ENCODE data around the gene TCP10L.
A peak's percentile ranks its signal among the peaks of the same experiment; 100 is the strongest.
"Not testable (repeated sequence)": the region's sequence is repeated elsewhere in the genome, so short reads cannot be mapped to it uniquely, and the experiment has no call there.

The TCP10L gene

DNA sequence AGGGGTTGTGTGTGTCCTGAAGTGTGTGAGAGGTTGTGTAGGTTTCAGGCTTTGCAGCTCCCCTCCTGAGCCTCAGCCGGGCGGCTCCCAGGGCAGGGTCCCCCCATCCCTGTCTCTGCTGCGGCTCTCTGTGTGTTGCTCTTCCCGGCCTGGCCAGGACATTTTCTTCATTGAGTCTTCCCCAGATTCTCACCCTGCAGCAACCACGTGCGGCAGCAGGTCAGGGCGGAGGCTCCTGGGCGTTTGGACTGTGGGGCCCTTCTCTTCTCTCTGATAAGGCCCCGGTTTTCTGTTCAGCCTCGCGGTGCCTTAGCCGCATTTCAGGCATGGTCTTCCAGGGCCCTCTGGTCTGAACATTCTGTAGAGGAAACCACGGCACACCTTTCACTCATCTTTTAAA, 1.8 kb upstream of the TCP10L start:
- DNase-seq (ENCODE audit: low spot score): no peak

DNA sequence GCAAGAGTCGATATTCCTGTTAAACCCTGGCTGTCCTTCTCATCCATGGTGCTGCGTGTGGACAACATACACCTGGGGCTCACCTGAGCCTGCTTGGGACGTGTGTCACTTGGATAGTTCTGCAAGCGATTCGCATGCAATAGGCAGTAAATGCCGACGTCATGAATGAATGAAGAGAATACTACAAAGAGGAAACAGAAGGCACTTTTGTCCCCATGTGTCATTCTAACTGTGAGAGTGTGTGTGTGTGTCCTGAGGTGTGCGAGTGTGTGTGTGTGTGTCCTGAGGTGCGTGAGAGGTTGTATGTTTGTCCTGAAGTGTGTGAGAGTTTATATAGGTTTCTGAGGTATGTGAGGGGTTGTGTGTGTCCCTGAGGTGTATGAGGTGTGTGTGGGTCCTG, 647 bp upstream of the TCP10L start:
- DNase-seq (ENCODE audit: low spot score): no peak

DNA sequence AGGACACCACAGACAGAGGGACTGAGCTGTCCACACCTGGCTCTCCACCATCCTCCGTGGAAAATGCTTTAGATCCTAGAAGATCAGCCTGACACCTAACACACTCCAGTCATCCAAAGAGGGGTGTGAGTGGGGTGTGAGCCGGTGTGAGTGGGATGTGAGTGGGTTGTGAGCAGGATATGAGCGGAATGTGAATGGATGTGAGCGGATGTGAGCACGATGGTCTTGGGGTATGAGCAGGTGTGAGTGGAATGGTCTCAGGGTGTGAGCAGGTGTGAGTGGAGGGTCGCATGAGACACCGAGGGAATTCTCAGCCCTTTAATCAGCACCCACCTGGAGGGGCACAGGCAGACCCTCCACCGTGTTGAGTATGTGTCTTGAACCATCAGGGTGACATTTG, 851 bp downstream of the TCP10L start:
- no peak for DNase-seq (ENCODE audit: low spot score)

DNA sequence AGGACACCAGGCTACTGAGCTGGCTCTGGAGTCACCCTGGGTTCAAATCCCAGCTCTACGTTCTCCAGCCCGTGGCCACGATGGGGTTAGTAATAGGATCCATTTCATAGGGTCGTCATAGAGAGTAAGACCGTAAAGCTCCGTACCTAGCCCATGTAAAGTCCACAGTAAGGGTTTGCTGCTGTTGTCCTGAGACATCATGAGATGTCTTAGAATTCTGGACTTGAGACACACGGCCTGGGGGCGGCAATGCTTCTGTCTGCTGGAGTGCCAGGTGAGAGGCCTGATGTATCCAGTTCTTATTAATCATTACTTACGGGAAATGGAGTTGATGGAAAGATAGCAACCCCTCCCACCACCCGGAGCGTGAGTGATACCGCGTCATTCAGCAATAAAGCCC, 3.6 kb downstream of the TCP10L start:
- DNase-seq (ENCODE audit: low spot score): no peak

DNA sequence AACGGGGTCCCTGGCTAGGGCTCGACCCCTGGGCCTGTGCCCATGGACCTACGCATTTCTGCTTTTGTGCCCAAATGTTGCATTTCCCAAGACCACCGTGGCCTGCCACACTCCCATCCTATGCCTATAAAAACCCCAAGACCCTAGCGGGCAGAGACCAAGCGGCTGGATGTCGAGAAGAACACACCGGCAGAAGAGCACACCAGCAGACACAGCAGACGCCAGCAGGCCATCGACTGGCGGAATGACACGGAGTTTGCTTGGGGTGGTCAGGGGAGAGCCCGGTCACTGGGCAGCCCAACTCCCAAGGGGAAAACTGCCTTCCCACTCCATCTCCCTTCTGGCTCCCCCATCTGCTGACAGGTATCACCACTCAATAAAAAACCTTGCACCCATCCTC, 4.4 kb downstream of the TCP10L start:
- DNase-seq (ENCODE audit: low spot score): no peak

DNA sequence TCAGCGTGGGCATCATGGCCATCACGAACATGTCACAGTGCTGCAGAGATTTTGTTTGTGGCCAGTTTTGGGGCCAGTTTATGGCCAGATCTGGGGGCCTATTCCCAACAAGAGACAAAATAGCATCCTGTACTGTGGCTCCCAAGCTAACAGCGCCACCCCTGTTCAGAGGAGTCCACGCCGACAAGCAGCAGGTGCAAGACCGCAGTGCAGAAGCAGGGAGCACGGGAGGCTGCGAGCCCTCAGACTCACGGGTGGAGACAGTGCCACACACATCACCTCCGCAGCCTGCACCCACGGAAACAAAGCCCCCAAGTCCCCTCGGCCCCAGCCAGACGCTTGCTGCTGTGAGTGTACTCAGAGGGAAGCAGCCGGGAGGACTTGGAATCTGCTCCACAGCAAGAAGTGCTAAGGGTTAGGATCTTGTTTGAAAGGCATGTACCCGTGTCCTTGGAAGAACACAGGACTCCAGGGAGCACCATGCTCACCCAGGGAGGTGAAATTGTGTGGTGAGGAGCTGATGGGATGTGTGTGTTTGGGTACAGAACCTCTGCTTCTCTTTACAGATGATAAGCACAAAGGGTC, 7.1 kb downstream of the TCP10L start:
- DNase-seq (ENCODE audit: low spot score): peak; percentile 71

DNA sequence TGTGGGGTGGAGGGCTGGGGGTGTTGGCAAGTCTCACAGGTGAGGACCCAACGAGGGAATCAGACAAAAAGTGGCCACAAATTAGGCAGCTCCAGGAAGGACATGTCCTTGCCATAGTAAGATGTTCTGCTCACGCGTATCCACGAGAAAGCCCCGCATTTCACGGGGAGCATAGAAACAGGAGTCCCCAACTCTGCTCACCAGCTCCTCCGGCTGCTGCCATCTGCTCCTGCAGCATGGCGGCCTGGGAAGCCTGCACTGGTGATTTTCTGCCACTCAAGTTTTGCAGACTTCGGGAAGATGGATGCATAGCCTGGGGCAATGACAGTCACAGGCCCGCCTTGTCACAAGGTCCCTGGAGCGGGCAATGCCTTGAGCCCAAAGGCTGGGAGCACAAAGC, 9.3 kb downstream of the TCP10L start:
- DNase-seq (ENCODE audit: low spot score): no peak

DNA sequence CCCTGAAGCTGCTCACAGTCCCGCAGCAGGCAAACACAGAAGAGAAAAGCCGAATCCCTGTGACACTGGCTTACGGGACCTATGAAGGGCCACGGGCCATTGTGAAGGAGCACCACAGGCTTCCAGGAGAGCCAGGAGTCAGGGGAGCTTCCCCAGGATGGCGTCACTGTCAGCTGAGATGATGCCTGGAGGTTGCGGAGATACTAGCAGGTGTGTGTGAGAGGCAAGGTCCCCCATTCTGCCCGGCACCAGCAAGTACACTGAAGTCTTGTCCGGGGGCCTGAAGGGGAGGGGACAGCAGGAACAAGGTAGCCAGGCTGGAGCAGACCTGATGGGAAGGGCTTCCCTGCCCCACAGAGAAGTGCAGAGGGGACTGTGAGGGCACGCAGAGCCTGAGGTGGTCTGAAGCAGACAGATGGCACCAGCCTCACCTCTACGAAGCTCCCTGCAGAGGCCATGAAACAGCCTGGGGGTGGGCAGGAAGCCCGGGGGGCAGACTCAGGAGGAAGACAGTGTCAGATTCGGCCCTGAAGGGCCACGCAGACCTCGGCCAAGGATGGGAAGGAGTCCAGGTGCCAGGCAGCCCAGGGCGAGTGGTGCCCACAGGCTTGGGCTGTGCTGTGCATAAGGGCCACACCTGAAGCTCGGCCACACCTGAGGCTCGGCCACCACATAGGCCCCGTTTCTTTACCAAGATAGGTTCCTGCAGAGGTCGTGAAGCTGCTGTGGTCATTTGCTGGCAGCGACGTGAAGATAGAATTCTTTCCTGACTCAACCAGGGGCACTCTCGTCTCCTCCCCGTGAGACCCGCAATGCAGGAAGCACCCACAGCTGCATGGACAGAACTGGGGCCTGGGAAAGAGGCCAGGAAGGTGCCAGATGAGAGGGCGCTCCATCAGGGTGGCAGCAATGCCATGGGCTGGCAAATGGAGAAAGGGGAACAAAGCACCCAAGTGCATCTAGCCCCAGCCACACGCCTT, 10.1 kb downstream of the TCP10L start:
- DNase-seq (ENCODE audit: low spot score): no peak

DNA sequence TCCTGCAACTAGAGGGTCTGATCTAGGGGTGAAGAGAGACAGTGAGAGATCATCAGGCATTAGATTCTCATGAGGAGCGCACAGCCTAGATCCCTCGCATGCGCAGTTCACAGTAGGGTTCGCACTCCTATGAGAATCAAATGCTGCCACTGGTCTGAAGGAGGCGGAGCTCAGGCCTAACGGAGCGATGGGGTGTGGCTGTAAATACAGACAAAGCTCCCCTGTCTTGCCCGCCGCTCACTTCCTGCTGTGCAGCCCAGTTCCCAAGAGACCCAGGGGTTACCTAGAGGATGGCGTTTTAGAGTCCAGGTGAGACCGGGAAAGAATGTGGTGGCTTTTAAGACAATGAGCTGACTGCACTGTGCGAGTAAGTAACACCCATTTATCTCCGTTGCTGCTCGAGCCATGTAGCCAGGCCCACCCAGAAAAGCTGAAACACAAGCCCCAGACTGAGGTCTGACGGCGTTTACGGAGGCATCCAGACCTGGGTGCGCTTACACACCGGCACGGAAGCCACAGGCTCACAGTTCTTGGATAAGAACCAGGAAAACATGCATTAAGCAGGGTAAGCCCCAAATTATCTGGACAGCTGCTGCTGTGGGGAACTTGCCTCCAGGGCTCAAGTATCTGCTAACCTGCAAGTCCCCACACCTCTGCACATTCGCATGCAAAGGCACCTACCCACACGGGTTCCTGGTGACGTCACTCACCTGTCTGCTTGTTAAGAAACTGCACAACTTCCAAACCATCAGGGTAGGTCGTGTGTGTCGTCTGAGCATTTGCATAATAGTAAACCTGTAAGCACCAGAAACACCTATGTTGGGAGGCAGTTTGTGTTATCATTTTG, 12.5 kb downstream of the TCP10L start:
- no peak for DNase-seq (ENCODE audit: low spot score)

DNA sequence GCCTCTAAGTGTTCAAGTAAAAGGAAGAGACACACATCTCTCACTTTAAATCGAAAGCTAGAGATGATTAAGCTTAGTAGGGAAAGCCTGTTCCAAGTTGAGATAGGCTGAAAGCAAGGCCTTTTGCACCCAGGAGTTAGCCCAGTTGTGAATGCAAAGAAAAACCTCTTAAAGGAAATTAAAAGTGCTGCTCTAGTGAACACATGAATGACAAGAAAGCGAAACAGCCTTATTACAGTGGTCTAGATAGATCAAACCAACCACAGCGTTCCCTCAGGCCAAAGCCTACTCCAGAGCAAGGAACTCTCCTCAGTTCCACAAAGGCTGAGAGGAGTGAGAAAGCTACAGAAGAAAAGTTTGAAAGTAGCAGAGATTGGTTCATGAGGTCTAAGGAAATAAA, 14.9 kb downstream of the TCP10L start:
- no peak for DNase-seq (ENCODE audit: low spot score)

DNA sequence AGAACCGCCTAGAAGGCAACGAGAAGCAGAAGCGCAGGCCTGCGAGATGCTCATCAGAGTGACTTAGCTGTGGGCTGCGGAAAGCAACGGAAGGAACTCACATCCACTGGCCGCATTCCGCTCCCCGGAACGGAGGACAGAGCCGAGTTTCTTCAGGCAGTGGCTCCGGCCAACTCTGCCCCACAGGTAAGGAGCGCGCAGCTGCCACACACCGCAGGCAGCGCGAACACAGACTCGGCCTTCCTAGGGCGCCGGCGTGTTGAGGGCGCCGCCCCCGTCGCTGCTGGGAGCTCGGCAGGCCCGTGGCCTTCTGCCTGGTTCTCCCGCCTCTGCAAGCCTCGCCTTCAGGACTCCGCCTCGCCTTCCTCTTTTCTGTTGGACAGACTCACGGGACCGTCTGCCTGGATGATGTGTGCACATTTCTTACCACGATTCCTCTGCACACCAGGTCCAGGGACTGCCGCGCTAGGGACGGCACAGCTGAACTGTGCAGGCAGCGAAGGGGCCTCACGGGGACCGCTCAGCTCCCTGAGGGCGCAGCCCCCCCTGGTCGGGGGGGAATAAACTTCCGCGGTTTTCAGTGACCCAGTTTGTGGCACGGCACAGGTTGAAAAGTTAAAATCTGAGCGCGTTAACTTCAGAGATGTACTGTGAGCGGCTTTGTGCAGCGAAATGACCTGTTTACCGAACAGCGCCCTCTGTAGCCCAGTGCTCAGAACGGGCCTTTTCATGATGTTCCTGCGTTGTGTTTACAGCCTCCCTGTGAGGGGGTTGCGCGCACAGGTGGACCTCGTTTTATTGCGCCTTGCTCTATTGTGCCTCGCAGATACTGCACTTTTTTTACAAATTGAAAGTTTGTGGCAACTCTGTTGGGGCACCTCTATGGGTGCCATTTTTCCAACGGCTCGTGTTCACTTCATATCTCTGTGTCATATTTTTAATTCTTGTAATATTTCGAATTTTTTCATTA, 15.8 kb downstream of the TCP10L start:
- DNase-seq (ENCODE audit: low spot score): peak; percentile 83

DNA sequence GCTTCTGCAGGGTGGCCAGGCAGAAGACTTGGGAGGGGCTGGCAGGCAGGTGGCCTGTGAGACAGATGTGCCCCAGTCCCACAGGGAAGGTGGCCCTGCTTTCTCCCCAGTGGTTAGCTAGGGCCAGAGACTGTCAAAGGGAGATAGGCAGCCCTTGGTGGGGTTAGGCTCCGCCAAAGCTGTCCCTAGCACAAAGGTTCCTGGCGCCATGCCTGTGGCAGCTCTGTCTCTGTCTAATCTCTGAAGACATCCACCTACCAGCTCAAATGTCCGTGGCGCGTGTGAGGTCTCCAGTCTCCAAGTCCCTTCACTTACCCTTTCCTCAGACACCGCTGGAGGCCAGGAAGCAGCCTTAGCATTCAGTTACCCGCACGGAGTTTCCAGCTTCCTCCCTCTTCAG, 17.7 kb downstream of the TCP10L start:
- DNase-seq (ENCODE audit: low spot score): no peak

DNA sequence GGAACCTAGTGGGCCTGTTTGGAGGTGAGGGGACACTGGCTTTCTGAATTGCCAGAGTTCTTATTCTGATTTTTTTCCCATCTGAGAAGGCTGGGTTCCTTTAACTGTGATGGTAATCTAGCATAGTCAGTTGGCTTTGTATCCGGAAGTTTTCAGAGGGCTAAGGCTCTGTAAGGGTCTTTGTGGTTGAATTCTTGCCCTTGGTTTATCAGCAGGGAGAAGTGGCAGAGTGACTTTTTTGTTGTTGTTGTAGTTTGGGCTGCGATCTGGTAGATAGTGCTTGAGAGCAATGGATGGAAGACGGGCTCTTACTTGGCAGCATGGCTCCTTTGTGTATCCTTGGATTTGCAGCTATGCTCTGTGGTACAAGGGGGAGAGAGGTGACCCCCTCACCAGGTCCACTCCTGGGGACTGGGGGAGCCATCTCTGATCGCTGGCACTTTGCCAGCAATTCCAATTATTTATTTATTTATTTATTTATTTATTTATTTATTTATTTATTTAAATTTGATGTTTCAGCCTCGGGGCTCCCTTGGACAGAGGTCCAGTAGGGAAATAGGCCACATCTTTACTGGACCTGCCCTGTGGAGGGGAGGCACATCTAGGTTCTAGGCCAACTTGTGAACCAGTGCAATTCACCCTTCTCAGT, 18.5 kb downstream of the TCP10L start:
- no peak for DNase-seq (ENCODE audit: low spot score)

DNA sequence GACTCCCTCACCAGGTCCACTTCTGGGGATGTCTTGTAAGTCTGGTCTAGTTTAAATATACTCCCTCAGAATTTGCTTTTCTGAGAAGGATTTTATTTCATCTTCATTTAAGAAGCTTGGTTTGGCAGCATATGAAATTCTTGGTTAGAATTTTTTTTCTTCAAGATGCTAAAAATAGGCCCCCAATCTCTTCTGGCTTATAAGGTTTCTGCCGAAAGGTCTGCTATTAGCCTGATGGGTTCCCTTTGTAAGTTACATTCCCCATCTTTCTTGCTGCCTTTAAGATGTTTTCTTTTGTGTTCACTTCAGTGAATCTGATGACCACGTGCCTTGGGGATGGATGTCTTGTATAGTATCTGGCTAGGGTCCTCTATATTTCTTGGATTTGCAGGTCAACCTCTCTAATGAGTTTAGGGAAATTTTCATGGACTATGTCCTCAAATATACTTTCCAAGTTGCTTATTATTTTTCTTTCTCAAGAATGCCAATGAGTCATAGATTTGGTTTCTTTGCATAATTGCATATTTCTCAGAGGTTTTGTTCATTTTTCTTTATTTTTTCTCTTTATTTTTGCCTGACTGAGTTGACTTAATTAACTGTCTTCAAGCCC, 19.4 kb downstream of the TCP10L start:
- DNase-seq (ENCODE audit: low spot score): no peak

DNA sequence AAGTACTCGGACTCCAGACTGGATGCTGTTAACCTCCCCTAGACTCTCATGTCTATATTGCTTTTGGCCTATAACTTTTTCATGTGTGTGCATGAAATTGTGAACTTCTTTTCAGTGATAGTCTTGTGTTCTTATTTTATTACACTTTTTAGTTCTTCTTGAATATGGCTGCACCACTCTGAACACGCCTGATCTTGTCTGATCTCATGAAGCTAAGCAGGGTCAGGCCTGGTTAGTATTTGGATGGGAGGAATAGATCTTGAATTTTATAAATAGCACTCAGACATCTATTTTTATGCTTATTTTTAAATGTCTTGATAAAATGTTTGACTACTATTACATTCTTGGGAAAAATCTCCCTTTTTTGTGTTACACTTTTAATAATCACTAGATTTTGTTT, 22.4 kb downstream of the TCP10L start:
- DNase-seq (ENCODE audit: low spot score): no peak

DNA sequence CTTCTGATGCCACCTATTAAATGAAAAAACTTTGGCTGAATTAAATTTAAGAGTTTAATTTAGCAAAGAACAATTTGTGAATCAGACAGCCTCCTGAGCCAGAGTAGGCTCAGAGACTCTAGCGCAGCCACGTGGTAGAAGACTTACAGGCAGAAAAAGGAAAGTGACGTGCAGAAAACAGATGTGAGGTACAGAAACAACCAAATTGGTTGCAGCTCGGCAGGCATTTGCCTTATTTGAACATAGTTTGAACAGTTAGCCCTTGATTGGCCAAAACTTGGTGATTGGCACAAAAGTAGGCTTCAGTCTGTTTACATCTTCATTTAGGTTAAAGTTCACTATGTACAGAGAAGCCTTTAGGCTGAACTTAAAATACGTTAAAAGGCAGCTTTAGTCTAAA, 22.9 kb downstream of the TCP10L start:
- DNase-seq (ENCODE audit: low spot score): no peak

DNA sequence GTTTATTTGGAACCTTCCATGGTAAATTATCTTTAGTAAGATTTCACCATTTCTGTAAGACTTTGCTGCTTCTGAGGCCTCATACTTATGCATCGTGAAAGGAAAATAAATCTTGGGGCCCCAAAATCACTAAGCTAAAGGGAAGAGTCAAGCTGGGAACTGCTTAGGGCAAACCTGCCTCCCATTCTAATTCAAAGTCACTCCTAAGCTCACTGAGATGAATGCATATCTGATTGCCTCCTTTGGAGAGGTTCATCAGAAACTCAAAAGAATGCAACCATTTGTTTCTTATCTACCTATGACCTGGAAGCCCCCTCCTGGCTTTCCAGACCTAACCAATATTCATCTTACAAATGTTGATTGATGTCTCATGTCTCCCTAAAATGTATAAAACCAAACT, 23.8 kb downstream of the TCP10L start:
- DNase-seq (ENCODE audit: low spot score): not testable (repeated sequence)

DNA sequence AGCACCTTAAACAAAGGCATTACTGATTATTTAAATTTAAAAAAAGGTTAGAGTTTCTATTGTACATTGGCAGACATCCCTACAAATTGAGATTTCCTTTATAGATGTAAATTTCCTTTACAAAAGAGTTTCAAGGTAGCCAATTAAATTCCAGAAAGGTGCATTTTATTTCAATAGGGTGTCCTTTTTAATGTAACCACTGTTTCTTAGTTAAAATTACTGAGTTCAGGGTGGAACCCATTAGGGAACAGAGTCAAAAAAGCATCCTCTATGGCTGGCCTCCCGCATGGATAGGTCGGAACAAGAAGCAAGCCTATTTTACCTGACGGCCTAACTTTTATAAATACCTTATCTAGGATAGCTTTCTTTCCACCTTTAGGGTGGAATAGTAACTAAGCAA, 24.4 kb downstream of the TCP10L start:
- no peak for DNase-seq (ENCODE audit: low spot score)

DNA sequence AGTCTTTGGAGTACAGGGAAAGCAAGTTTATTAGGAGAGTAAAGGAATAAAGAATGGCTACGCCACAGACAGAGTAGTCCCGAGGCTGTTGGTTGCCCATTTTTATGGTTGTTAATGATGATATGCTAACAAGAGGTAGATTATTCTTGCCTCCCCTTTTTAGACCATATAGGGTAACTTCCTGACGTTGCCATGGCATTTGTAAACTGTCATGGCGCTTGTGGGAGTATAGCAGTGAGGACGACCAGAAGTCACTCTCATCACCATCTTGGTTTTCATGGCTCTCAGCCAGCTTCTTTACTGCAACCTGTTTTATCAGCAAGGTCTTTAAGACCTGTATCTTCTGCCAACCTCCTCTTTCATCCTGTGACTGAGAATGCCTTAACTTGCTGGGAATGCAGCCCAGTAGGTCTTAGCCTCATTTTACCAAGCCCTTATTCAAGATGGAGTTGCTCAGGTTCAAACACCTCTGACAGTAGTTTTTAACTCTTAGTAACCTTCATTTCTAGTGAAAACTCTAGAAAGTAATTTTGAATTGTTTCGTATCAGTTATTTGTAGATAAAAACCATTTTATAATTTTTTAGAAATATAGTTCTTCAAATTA, 26.2 kb downstream of the TCP10L start:
- no peak for DNase-seq (ENCODE audit: low spot score)

DNA sequence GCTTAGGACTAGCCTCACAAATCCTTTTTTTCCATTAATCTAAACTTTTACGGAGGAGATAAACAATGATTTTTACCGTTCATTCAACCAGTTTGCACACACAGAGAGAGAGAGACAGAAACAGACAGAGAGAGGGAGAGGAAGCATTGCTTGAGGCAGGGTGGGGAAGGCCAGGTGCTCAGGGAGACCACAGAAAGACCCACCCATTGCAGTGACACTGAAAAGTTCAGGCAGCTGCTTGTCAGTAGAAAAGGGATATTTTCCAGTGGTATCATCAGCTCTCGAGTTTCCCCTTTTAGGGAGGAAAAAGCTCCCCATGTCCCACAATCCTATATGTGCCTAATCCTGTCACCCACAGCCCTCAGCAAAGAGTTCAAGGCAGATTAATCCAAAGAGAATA, 27.2 kb downstream of the TCP10L start:
- no peak for DNase-seq (ENCODE audit: low spot score)

Measured in ecto neural progenitor cell (in vitro differentiated cells).